HG02840 (cell line): ENCODE data around the gene PSMD1.
"Not testable (repeated sequence)": the region's sequence is repeated elsewhere in the genome, so short reads cannot be mapped to it uniquely, and the experiment has no call there.

Experiments used
- ATAC-seq: cut with Tn5 transposase; IDR thresholded peaks from one replicate; pipeline ENCODE4 v1.9.1; 2021; ENCODE audit warnings: mild to moderate bottlenecking, moderate library complexity, moderate number of reproducible peaks; ENCODE audit not compliant: unreplicated experiment, low FRiP score

The PSMD1 gene

GRCh38 chr2:231052494-231053451, 3.9 kb upstream of the PSMD1 start:
- no peak for ATAC-seq

DNA sequence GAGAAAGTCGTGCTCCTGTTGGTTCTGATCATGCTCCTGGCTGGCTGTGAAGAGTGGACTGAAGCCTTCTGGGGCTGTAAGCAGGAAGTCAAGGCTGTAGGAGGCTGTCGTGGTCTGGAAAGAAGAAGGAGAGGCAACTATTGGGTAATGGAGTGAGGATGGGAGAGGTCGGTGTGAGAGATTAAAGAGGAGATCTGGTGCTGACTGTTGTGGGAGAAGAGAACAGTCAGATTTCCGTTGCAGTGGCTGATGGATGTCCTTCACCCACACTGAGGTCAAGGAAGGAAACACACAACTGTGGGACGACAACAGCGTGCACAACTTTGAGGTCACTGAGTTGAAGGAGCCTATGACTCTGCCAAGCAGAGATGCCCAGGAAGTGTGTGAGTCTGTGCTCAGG, 2.8 kb upstream of the PSMD1 start:
- no peak for ATAC-seq

DNA sequence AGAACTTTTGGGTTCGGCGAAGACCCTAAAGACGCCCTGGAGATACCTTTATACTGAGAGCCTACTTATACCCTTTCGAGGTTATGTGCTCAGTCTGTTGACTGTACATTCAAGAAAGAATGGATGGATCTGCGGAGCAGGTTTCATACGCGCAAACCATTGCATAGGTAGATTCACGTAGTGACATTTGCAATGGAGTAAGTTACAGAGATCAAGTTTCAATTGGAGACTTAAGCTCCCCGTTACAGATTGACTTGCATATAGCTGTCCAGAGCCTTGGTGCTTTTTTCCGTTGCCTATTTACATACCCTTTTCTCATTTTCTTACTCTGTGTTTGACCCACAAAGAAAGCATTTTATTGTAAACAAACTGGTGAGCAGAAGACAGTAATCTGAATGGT, 923 bp downstream of the PSMD1 start:
- no peak for ATAC-seq

GRCh38 chr2:231058761-231059550, 2.3 kb downstream of the PSMD1 start:
- no peak for ATAC-seq

DNA sequence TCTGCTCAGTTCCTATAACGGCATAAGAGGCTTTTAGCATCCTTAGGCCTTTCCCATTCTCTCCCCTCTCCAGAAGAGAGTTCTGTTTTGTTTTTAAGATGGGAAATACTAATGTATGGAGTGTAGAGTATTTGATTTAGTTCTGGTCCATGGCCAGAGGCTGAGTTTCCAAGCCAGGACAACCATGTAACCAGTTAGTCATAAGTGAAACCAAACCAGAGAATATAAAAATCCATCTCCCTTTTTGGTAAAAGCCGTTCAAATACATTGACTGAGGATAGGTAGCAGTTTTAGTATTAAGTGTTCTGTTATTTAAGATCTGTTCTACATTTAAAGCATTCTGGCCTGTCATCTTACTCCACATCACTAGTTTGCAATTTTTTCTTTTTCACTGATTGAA, 3.1 kb downstream of the PSMD1 start:
- no peak for ATAC-seq

GRCh38 chr2:231062776-231063175, 6.1 kb downstream of the PSMD1 start:
- no peak for ATAC-seq

- ATAC-seq, result no peak
Observed at GRCh38 chr2:231063347-231063746, 6.7 kb downstream of the PSMD1 start.

GRCh38 chr2:231065966-231066365, 9.3 kb downstream of the PSMD1 start:
- no peak for ATAC-seq

DNA sequence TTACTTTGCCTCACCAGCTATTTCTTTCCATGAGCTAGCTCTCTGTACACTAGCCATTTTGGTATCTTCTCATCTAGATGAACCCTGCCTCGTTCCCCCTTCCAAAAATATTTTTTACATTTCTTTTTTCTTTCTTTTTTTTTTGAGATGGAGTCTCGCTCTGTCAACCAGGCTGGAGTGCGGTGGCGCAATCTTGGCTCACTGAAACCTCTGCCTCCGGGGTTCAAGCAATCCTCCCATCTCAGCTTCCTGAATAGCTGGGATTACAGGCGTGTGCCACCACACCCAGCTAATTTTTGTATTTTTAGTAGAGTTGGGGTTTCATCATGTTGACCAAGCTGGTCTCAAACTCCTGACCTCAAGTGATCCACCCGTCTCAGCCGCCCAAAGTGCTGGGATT, 10.9 kb downstream of the PSMD1 start:
- not testable (repeated sequence) for ATAC-seq

GRCh38 chr2:231068525-231069222, 12.0 kb downstream of the PSMD1 start:
- no peak for ATAC-seq

DNA sequence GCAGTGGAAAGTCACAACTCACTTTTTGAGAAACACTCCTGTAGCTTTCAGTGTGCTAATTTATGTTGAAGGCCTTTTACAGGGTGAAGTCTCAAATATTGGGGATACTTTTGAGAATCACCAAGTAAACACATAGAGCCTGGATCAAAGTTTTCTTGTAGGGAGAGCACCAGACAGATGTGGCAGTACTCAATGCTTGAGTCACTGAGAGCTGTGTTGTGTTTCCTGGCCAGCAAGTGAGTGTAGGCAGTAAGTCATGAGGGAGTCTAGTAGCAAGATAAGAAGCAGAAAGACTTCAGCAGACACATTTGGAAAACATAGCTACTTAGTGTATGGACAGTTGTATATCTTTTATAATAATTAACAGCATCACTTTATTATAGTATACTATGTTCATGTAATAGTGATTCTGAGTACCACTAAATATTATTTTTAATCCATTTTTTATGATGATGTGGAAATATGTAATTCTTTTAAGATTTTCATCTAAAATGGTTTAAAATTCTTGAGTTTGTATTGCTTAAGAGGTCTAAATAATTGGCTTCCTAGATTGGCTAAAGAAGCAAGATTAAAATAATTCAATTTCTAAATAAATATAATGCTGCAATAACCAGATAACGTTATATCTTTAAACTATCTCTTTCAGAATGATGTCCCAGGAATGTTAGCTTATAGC, 12.8 kb downstream of the PSMD1 start:
- ATAC-seq, result no peak

GRCh38 chr2:231084565-231084964, 27.9 kb downstream of the PSMD1 start:
- no peak for ATAC-seq

GRCh38 chr2:231088754-231089153, 32.1 kb downstream of the PSMD1 start:
- ATAC-seq, result no peak

- no peak for ATAC-seq
Observed at GRCh38 chr2:231093933-231094332, 37.3 kb downstream of the PSMD1 start.

DNA sequence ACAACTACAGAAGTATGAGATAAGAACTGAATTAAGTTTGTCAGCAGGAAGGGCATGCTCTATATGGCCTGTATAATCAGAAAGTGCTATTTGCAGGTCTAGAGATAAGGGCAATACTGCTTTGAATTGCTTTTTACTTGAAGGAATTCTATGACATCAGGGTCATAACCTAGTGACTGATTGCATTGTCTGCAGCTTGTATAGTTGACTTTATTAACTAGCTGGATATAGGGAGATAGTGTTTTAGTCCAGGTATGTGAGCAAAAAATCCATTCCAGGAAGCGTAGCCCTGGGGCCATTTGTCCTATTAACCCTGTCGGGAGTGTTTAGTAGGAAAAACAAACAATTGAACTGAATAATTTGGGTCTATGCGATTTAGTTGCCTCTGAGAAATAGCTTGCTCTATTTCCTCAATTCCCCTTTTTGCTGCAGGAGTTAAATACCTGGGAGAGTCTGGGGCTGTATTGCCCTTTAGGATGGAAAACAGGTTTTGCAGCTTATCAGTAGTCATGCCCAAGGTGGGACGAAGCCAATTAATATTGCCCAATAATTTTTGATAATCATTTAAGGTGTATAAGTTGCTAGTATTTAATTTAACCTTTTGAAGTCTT, 38.2 kb downstream of the PSMD1 start:
- ATAC-seq, result no peak

GRCh38 chr2:231099918-231100317, 43.3 kb downstream of the PSMD1 start:
- no peak for ATAC-seq

GRCh38 chr2:231100321-231100720, 43.7 kb downstream of the PSMD1 start:
- not testable (repeated sequence) for ATAC-seq

DNA sequence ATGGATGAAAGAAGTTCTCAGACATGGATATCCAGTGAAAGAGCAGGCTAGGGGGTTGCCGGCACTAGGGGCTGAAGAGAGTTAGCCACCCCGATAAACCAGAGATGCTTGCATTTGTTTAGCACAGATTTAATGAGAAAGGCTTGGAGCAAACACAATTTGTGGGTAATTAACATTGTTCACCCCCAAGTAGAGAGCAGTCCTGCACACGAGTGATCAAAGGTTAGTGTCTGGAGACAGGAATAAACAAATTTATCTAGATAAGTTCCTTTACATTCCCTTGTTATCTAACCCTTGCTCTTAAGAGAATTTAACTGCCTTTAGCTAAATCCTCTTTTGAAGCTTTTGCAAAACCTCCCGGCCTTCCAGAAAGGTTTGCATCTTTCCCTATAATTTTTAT, 44.3 kb downstream of the PSMD1 start:
- ATAC-seq, result no peak

DNA sequence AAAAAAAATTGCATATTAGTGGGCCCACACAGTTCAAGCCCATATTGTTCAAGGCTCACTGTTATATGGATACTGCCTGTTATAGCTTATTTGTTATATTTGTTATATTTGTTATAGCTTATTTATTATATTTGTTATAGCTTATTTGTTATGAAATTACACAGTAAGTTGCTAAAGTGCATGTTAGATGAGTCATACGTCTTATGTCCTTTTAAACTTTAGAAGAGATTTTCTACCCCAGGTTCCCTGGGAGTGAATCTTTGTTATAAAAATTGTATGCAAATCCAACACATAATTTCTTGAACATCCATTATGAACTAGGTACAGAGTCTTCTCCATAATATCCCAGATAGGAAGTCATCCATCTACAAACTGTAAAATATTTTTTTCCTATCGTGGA, 46.1 kb downstream of the PSMD1 start:
- no peak for ATAC-seq

DNA sequence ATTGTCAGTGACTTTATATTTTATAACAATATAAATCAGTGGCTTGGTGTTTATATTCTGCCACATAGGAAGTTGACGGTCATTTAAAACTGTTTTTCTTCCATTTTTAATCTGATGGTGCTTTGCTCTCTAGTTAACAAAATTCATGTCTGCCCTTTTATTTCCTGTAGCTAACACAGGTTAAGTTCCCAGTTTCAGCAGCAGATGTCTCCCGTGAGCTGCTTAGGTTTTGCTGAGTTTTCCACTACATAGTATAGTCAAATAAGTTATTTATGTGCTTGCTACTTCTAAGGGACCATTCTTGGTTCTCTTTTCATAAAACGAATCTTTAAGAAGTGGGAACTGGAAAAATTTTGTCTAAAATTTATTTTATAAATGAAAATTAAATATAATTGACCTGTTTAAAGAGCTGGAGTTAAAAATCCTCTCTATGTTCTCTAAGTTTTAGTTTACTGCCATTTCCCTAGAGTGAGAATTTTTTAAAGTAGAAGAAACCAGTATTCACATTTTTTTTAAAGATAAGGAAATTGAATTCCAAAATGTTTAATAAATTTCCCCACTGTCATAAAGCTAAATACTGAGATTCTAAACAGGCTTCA, 47.5 kb downstream of the PSMD1 start:
- ATAC-seq, result no peak
